Measurements from ENCODE around the gene MAP6D1.

DNA sequence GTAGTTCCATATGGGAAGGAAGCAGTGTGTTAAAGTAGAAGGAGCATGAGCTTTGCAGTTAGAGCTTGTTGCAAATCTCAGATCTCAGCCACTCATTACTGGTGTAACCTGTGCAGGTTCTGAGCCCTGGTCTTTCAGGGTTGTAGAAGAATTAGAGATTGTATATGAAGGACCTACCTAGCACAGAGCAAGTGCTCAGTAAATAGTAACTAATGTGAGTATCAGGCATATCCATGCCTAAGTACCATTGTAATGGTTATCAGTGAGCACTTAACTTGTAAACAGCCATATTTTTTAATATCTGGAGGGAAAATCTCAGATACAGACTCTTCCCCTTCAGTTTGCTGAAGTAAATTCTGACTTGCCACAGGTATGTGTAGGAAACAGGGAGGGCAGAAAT is 59.3 kb downstream of the MAP6D1 start:
- TF ChIP-seq, protein P1, sequence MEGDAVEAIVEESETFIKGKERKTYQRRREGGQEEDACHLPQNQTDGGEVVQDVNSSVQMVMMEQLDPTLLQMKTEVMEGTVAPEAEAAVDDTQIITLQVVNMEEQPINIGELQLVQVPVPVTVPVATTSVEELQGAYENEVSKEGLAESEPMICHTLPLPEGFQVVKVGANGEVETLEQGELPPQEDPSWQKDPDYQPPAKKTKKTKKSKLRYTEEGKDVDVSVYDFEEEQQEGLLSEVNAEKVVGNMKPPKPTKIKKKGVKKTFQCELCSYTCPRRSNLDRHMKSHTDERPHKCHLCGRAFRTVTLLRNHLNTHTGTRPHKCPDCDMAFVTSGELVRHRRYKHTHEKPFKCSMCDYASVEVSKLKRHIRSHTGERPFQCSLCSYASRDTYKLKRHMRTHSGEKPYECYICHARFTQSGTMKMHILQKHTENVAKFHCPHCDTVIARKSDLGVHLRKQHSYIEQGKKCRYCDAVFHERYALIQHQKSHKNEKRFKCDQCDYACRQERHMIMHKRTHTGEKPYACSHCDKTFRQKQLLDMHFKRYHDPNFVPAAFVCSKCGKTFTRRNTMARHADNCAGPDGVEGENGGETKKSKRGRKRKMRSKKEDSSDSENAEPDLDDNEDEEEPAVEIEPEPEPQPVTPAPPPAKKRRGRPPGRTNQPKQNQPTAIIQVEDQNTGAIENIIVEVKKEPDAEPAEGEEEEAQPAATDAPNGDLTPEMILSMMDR (IDR thresholded peaks at IDR 0.05) = no peak
- no peak for TF ChIP-seq EZH2 (IDR thresholded peaks at IDR 0.05; ENCODE audit: borderline replicate concordance, insufficient read depth, low read depth, low read length, poor library complexity, severe bottlenecking)
